ENCODE data around the gene ADARB2.
"Not testable (repeated sequence)": the region's sequence is repeated elsewhere in the genome, so short reads cannot be mapped to it uniquely, and the experiment has no call there.

Gene ADARB2

GRCh38 chr10:1417574-1417973 lies 319.8 kb downstream of the ADARB2 start:
- TF ChIP-seq GABPA (IDR thresholded peaks at IDR 0.05; ENCODE audit: low read depth) (no peak), CTCF (IDR thresholded peaks at IDR 0.05; ENCODE audit: insufficient read depth, low read length) (no peak), SPI1 (IDR thresholded peaks at IDR 0.05; ENCODE audit: borderline replicate concordance, low read depth) (no peak), POLR2AphosphoS5 (IDR thresholded peaks at IDR 0.05; ENCODE audit: low read depth) (no peak)
- TF ChIP-seq, protein P1, sequence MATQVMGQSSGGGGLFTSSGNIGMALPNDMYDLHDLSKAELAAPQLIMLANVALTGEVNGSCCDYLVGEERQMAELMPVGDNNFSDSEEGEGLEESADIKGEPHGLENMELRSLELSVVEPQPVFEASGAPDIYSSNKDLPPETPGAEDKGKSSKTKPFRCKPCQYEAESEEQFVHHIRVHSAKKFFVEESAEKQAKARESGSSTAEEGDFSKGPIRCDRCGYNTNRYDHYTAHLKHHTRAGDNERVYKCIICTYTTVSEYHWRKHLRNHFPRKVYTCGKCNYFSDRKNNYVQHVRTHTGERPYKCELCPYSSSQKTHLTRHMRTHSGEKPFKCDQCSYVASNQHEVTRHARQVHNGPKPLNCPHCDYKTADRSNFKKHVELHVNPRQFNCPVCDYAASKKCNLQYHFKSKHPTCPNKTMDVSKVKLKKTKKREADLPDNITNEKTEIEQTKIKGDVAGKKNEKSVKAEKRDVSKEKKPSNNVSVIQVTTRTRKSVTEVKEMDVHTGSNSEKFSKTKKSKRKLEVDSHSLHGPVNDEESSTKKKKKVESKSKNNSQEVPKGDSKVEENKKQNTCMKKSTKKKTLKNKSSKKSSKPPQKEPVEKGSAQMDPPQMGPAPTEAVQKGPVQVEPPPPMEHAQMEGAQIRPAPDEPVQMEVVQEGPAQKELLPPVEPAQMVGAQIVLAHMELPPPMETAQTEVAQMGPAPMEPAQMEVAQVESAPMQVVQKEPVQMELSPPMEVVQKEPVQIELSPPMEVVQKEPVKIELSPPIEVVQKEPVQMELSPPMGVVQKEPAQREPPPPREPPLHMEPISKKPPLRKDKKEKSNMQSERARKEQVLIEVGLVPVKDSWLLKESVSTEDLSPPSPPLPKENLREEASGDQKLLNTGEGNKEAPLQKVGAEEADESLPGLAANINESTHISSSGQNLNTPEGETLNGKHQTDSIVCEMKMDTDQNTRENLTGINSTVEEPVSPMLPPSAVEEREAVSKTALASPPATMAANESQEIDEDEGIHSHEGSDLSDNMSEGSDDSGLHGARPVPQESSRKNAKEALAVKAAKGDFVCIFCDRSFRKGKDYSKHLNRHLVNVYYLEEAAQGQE (IDR thresholded peaks at IDR 0.05; ENCODE audit: insufficient replicate concordance, low read depth) = no peak
- Histone ChIP-seq H3K27me3 (ENCODE audit: insufficient read depth, poor library complexity, severe bottlenecking) (no peaks in the 10 kb centered on the region), H3K27ac (replicated peaks) (no peak overlapping the region), H3K4me3 (replicated peaks; ENCODE audit: insufficient read depth, low read length) (no peak overlapping the region)
- no peak for DNase-seq (ENCODE audit: low read depth in 1 of 2, low spot score in 1 of 2)

DNA sequence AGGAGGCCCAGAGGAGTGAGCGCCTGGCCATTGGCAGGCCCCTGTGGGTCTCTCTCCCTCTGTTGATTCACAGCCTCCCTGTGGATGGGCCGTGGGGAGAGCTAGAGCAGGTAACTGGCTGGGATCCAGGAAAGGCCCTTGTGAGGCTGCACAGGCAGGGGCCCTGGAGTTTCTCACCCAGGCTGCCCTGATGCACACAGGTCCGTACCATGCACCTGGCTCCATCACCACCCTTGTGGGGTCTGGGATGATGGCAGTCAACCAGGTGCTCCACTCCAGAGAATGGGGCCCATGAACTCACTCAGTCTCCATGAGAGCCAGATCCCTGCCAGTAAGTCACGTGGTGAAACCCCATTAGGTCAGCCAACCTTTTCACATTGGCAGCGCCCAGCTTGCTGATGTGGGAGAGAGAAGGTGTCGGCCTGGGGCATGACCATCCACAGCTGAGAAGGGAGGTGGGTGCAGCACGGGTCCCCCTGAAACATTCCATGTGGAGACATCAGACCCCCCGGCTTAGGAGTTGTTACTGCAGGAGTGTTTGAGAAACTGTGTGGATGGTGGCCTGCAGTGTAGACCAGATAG lies 320.8 kb downstream of the ADARB2 start:
- Histone ChIP-seq H3K4me3 (replicated peaks; ENCODE audit: insufficient read depth, low read length) (no peak overlapping the region), H3K27me3 (ENCODE audit: insufficient read depth, poor library complexity, severe bottlenecking) (no peaks in the 10 kb centered on the region), H3K27ac (replicated peaks) (no peak overlapping the region)
- TF ChIP-seq, protein P1 (IDR thresholded peaks at IDR 0.05; ENCODE audit: insufficient replicate concordance, low read depth) = no peak
- TF ChIP-seq CTCF (IDR thresholded peaks at IDR 0.05; ENCODE audit: insufficient read depth, low read length) (no peak), SPI1 (IDR thresholded peaks at IDR 0.05; ENCODE audit: borderline replicate concordance, low read depth) (no peak), POLR2AphosphoS5 (IDR thresholded peaks at IDR 0.05; ENCODE audit: low read depth) (no peak), GABPA (IDR thresholded peaks at IDR 0.05; ENCODE audit: low read depth) (no peak)
- no peak for DNase-seq (ENCODE audit: low read depth in 1 of 2, low spot score in 1 of 2)

- Histone ChIP-seq H3K4me3 (replicated peaks; ENCODE audit: insufficient read depth, low read length) (no peak overlapping the region), H3K27ac (replicated peaks) (no peak overlapping the region), H3K27me3 (ENCODE audit: insufficient read depth, poor library complexity, severe bottlenecking) (no peaks in the 10 kb centered on the region)
- no peak for DNase-seq (ENCODE audit: low read depth in 1 of 2, low spot score in 1 of 2)
- no peak for TF ChIP-seq POLR2AphosphoS5 (IDR thresholded peaks at IDR 0.05; ENCODE audit: low read depth)
- no peak for TF ChIP-seq SPI1 (IDR thresholded peaks at IDR 0.05; ENCODE audit: borderline replicate concordance, low read depth)
- TF ChIP-seq, protein P1 (IDR thresholded peaks at IDR 0.05; ENCODE audit: insufficient replicate concordance, low read depth) = no peak
- TF ChIP-seq GABPA (IDR thresholded peaks at IDR 0.05; ENCODE audit: low read depth) = no peak
- TF ChIP-seq CTCF (IDR thresholded peaks at IDR 0.05; ENCODE audit: insufficient read depth, low read length) = no peak
Measured at GRCh38 chr10:1414893-1415292, 322.4 kb downstream of the ADARB2 start.

- DNase-seq (ENCODE audit: low read depth in 1 of 2, low spot score in 1 of 2); H3K27me3 ChIP-seq (ENCODE audit: insufficient read depth, poor library complexity, severe bottlenecking); H3K4me3 ChIP-seq (replicated peaks; ENCODE audit: insufficient read depth, low read length): not testable (repeated sequence)
Measured at GRCh38 chr10:1414346-1414745, 323.0 kb downstream of the ADARB2 start.

More at GRCh38 chr10:1414346-1414745, 323.0 kb downstream of the ADARB2 start:
- not testable (repeated sequence) for H3K27ac ChIP-seq (replicated peaks)

Data from HL-60 (cell line).